HEK293 (cell line): ENCODE measurements around the gene CST9.
A peak's percentile ranks its signal among the peaks of the same experiment; 100 is the strongest.

ENCODE experiments used
- KLF7 ChIP-seq: fragments of 450-650 bp; formaldehyde crosslinking; IDR thresholded peaks from 2 replicates; pipeline ENCODE4 v1.5.1; 2016; ENCODE audit warnings: missing biosample characterization, missing genetic modification characterization, borderline replicate concordance
- SP2 ChIP-seq: fragments of 450-650 bp; formaldehyde crosslinking; IDR thresholded peaks from 2 replicates; pipeline ENCODE4 v1.5.1; 2016; ENCODE audit warnings: missing biosample characterization, missing genetic modification characterization
- YY2 ChIP-seq: fragments of 450-650 bp; formaldehyde crosslinking; IDR thresholded peaks from 2 replicates; pipeline ENCODE4 v1.5.1; 2016; ENCODE audit warnings: missing biosample characterization, missing genetic modification characterization
- ZFP3 ChIP-seq: fragments of 450-650 bp; formaldehyde crosslinking; IDR thresholded peaks from 2 replicates; pipeline ENCODE4 v1.5.1; 2016; ENCODE audit warnings: low read depth, missing biosample characterization, missing genetic modification characterization
- ZIC2 ChIP-seq: fragments of 450-650 bp; formaldehyde crosslinking; IDR thresholded peaks from 2 replicates; pipeline ENCODE4 v1.5.1; 2016; ENCODE audit warnings: missing biosample characterization, missing genetic modification characterization
- ZNF10 ChIP-seq: fragments of 450-650 bp; formaldehyde crosslinking; IDR thresholded peaks from 2 replicates; pipeline ENCODE4 v1.5.1; 2017; ENCODE audit warnings: missing biosample characterization, missing genetic modification characterization
- ZNF169 ChIP-seq: fragments of 450-650 bp; formaldehyde crosslinking; IDR thresholded peaks from 2 replicates; pipeline ENCODE4 v1.5.1; 2016; ENCODE audit warnings: missing biosample characterization, missing genetic modification characterization
- ZNF2 ChIP-seq: fragments of 450-650 bp; formaldehyde crosslinking; IDR thresholded peaks from 2 replicates; pipeline ENCODE4 v1.5.1; 2016; ENCODE audit warnings: missing biosample characterization, missing genetic modification characterization
- ZNF266 ChIP-seq: fragments of 450-650 bp; formaldehyde crosslinking; IDR thresholded peaks from 2 replicates; pipeline ENCODE4 v1.5.1; 2016; ENCODE audit warnings: missing biosample characterization, missing genetic modification characterization, low read depth
- ZNF324 ChIP-seq: fragments of 450-650 bp; formaldehyde crosslinking; IDR thresholded peaks from 2 replicates; pipeline ENCODE4 v1.5.1; 2016; ENCODE audit warnings: missing biosample characterization, missing genetic modification characterization
- ZNF366 ChIP-seq: fragments of 450-650 bp; formaldehyde crosslinking; conservative IDR thresholded peaks from 2 replicates; pipeline ENCODE4 v1.5.1; 2016; ENCODE audit warnings: missing biosample characterization, missing genetic modification characterization
- ZNF404 ChIP-seq: fragments of 450-650 bp; formaldehyde crosslinking; IDR thresholded peaks from 2 replicates; pipeline ENCODE4 v1.5.1; 2017; ENCODE audit warnings: missing biosample characterization, missing genetic modification characterization
- ZNF426 ChIP-seq: fragments of 450-650 bp; formaldehyde crosslinking; IDR thresholded peaks from 2 replicates; pipeline ENCODE4 v1.5.1; 2017; ENCODE audit warnings: missing biosample characterization, missing genetic modification characterization, mild to moderate bottlenecking, inconsistent platforms, moderate library complexity
- ZNF544 ChIP-seq: fragments of 450-650 bp; formaldehyde crosslinking; IDR thresholded peaks from 2 replicates; pipeline ENCODE4 v1.5.0; 2017; ENCODE audit warnings: missing biosample characterization, missing genetic modification characterization
- ZNF548 ChIP-seq: fragments of 450-650 bp; formaldehyde crosslinking; IDR thresholded peaks from 2 replicates; pipeline ENCODE4 v1.5.1; 2016; ENCODE audit warnings: missing biosample characterization, missing genetic modification characterization
- ZNF658 ChIP-seq: fragments of 450-650 bp; formaldehyde crosslinking; IDR thresholded peaks from 2 replicates; pipeline ENCODE4; 2016; ENCODE audit warnings: missing biosample characterization, missing genetic modification characterization
- ZNF701 ChIP-seq: fragments of 450-650 bp; formaldehyde crosslinking; IDR thresholded peaks from 2 replicates; pipeline ENCODE4 v1.5.1; 2016; ENCODE audit warnings: missing biosample characterization, missing genetic modification characterization
- ZNF76 ChIP-seq: fragments of 450-650 bp; formaldehyde crosslinking; IDR thresholded peaks from 2 replicates; pipeline ENCODE4; 2016; ENCODE audit warnings: low read depth, missing biosample characterization, missing genetic modification characterization, borderline replicate concordance
- ZNF777 ChIP-seq: fragments of 450-650 bp; formaldehyde crosslinking; IDR thresholded peaks from 2 replicates; pipeline ENCODE4 v1.5.1; 2017; ENCODE audit warnings: missing biosample characterization, missing genetic modification characterization, borderline replicate concordance
- ZNF791 ChIP-seq: fragments of 450-650 bp; formaldehyde crosslinking; IDR thresholded peaks from 2 replicates; pipeline ENCODE4 v1.5.1; 2016; ENCODE audit warnings: missing biosample characterization, missing genetic modification characterization
- ZNF830 ChIP-seq: fragments of 450-650 bp; IDR thresholded peaks from 2 replicates; pipeline ENCODE4 v1.5.0; 2018; ENCODE audit warnings: missing biosample characterization, missing genetic modification characterization, low read depth, mild to moderate bottlenecking, moderate library complexity
- ZSCAN23 ChIP-seq: fragments of 450-650 bp; formaldehyde crosslinking; IDR thresholded peaks from 2 replicates; pipeline ENCODE4 v1.5.1; 2016; ENCODE audit warnings: missing biosample characterization, missing genetic modification characterization
- ZSCAN4 ChIP-seq: fragments of 450-650 bp; formaldehyde crosslinking; IDR thresholded peaks from 2 replicates; pipeline ENCODE4 v1.5.1; 2017; ENCODE audit warnings: missing biosample characterization, missing genetic modification characterization
- TF ChIP-seq, protein P1 (sequence below): fragments of 450-650 bp; formaldehyde crosslinking; IDR thresholded peaks from 2 replicates; pipeline ENCODE4 v1.5.1; 2016; ENCODE audit warnings: missing biosample characterization, missing genetic modification characterization
- TF ChIP-seq, protein P2 (sequence below): fragments of 450-650 bp; formaldehyde crosslinking; IDR thresholded peaks from 2 replicates; pipeline ENCODE4 v1.5.1; 2016; ENCODE audit warnings: missing biosample characterization, missing genetic modification characterization
- TF ChIP-seq, protein P3 (sequence below): fragments of 450-650 bp; formaldehyde crosslinking; IDR thresholded peaks from 2 replicates; pipeline ENCODE4 v1.5.1; 2016; ENCODE audit warnings: missing biosample characterization, missing genetic modification characterization
- TF ChIP-seq, protein P4 (sequence below): fragments of 450-650 bp; formaldehyde crosslinking; IDR thresholded peaks from 2 replicates; pipeline ENCODE4 v1.5.1; 2016; ENCODE audit warnings: missing biosample characterization, missing genetic modification characterization, borderline replicate concordance
- TF ChIP-seq, protein P5 (sequence below): fragments of 450-650 bp; formaldehyde crosslinking; IDR thresholded peaks from 2 replicates; pipeline ENCODE4 v1.5.1; 2016; ENCODE audit warnings: missing biosample characterization, missing genetic modification characterization
- TF ChIP-seq, protein P6 (sequence below): fragments of 450-650 bp; formaldehyde crosslinking; IDR thresholded peaks from 2 replicates; pipeline ENCODE4 v1.5.1; 2016; ENCODE audit warnings: missing biosample characterization, missing genetic modification characterization

The CST9 gene

GRCh38 chr20:23637282-23638221, 31.8 kb upstream of the CST9 start, which contains the start of gene CST3 (continued):
- TF ChIP-seq, protein P1, sequence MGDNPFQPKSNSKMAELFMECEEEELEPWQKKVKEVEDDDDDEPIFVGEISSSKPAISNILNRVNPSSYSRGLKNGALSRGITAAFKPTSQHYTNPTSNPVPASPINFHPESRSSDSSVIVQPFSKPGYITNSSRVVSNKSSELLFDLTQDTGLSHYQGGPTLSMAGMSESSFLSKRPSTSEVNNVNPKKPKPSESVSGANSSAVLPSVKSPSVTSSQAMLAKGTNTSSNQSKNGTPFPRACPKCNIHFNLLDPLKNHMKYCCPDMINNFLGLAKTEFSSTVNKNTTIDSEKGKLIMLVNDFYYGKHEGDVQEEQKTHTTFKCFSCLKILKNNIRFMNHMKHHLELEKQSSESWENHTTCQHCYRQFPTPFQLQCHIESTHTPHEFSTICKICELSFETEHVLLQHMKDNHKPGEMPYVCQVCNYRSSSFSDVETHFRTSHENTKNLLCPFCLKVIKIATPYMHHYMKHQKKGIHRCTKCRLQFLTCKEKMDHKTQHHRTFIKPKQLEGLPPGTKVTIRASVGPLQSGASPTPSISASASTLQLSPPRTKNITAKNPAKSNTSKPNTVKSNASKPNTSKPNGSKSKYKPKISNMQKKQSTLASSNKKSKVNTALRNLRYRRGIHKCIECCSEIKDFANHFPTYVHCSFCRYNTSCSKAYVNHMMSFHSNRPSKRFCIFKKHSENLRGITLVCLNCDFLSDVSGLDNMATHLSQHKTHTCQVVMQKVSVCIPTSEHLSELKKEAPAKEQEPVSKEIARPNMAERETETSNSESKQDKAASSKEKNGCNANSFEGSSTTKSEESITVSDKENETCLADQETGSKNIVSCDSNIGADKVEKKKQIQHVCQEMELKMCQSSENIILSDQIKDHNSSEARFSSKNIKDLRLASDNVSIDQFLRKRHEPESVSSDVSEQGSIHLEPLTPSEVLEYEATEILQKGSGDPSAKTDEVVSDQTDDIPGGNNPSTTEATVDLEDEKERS = no peak
- no peak for TF ChIP-seq ZNF324 (tag by site-specific recombination)
- TF ChIP-seq ZNF266 (tag by site-specific recombination) = no peak
- TF ChIP-seq ZNF791 (tag by site-specific recombination) = no peak
- TF ChIP-seq ZFP3 (tag by site-specific recombination) = no peak
- no peak for TF ChIP-seq ZNF2
- TF ChIP-seq, protein P2, sequence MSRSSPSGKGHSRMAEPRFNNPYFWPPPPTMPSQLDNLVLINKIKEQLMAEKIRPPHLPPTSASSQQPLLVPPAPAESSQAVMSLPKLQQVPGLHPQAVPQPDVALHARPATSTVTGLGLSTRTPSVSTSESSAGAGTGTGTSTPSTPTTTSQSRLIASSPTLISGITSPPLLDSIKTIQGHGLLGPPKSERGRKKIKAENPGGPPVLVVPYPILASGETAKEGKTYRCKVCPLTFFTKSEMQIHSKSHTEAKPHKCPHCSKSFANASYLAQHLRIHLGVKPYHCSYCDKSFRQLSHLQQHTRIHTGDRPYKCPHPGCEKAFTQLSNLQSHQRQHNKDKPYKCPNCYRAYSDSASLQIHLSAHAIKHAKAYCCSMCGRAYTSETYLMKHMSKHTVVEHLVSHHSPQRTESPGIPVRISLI = no peak
- no peak for TF ChIP-seq ZNF10 (tag by site-specific recombination)
- TF ChIP-seq ZNF366 (tag by site-specific recombination) = no peak
- peak; percentile 35; the same call in 1 of the 2 replicates for TF ChIP-seq ZNF76 (tag by site-specific recombination)
- no peak for TF ChIP-seq ZNF658
- no peak for TF ChIP-seq ZNF830
- TF ChIP-seq, protein P3, sequence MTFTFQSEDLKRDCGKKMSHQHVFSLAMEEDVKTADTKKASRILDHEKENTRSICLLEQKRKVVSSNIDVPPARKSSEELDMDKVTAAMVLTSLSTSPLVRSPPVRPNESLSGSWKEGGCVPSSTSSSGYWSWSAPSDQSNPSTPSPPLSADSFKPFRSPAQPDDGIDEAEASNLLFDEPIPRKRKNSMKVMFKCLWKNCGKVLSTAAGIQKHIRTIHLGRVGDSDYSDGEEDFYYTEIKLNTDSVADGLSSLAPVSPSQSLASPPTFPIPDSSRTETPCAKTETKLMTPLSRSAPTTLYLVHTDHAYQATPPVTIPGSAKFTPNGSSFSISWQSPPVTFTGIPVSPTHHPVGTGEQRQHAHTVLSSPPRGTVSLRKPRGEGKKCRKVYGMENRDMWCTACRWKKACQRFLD (tag by site-specific recombination) = no peak
- TF ChIP-seq ZNF404 (tag by site-specific recombination) = no peak
- TF ChIP-seq ZNF426 (tag by site-specific recombination) = no peak
- no peak for TF ChIP-seq ZNF544 (tag by site-specific recombination)
- peak; percentile 87 for TF ChIP-seq SP2 (tag by site-specific recombination)
- TF ChIP-seq ZNF777 = no peak
- TF ChIP-seq YY2 (tag by site-specific recombination) = no peak
- TF ChIP-seq ZSCAN4 (tag by site-specific recombination) = no peak
- no peak for TF ChIP-seq ZNF701
- no peak for TF ChIP-seq ZNF169 (tag by site-specific recombination)
- TF ChIP-seq, protein P4, sequence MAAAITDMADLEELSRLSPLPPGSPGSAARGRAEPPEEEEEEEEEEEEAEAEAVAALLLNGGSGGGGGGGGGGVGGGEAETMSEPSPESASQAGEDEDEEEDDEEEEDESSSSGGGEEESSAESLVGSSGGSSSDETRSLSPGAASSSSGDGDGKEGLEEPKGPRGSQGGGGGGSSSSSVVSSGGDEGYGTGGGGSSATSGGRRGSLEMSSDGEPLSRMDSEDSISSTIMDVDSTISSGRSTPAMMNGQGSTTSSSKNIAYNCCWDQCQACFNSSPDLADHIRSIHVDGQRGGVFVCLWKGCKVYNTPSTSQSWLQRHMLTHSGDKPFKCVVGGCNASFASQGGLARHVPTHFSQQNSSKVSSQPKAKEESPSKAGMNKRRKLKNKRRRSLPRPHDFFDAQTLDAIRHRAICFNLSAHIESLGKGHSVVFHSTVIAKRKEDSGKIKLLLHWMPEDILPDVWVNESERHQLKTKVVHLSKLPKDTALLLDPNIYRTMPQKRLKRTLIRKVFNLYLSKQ (tag by site-specific recombination) = no peak
- peak; percentile 62; the same call in 1 of the 2 replicates for TF ChIP-seq KLF7 (tag by site-specific recombination)
- TF ChIP-seq, protein P5, sequence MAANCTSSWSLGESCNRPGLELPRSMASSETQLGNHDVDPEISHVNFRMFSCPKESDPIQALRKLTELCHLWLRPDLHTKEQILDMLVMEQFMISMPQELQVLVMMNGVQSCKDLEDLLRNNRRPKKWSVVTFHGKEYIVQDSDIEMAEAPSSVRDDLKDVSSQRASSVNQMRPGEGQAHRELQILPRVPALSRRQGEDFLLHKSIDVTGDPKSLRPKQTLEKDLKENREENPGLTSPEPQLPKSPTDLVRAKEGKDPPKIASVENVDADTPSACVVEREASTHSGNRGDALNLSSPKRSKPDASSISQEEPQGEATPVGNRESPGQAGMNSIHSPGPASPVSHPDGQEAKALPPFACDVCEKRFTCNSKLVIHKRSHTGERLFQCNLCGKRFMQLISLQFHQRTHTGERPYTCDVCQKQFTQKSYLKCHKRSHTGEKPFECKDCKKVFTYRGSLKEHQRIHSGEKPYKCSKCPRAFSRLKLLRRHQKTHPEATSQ (tag by site-specific recombination) = no peak
- TF ChIP-seq, protein P6, sequence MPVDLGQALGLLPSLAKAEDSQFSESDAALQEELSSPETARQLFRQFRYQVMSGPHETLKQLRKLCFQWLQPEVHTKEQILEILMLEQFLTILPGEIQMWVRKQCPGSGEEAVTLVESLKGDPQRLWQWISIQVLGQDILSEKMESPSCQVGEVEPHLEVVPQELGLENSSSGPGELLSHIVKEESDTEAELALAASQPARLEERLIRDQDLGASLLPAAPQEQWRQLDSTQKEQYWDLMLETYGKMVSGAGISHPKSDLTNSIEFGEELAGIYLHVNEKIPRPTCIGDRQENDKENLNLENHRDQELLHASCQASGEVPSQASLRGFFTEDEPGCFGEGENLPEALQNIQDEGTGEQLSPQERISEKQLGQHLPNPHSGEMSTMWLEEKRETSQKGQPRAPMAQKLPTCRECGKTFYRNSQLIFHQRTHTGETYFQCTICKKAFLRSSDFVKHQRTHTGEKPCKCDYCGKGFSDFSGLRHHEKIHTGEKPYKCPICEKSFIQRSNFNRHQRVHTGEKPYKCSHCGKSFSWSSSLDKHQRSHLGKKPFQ = no peak
- peak; percentile 83 for TF ChIP-seq ZIC2 (tag by site-specific recombination)
- no peak for TF ChIP-seq ZNF548 (tag by site-specific recombination)
- no peak for TF ChIP-seq ZSCAN23 (tag by site-specific recombination)
